Subcutaneous adipose tissue (tissue), 4 donors: ENCODE data around the gene ACTR1A. TPM values are rescaled to one million over a fixed set of nuclear protein-coding genes. Genes with fewer than 3 reads are reported as not detected.
A peak's percentile ranks its signal among the peaks of the same experiment; 100 is the strongest.

Experiments used
- CTCF ChIP-seq: fragments of 450-650 bp; IDR thresholded peaks from one replicate; pipeline ENCODE4 v1.5.1; 2016; ENCODE audit warnings: low read depth, mild to moderate bottlenecking, control low read depth, antibody characterized with exemption, moderate library complexity
- small RNA-seq: library from RNA; depleted of rRNA; stranded (forward); fragments of <200 nt; gene quantifications from one replicate; pipeline ENCODE3, GENCODE V24; 2016
- total RNA-seq, 4 donors: library from RNA; depleted of rRNA; stranded (reverse); fragments of >200 nt; gene quantifications; one replicate each; pipeline ENCODE4 v1.1.0, GENCODE V29; 2016

The ACTR1A gene
- total RNA-seq, 4 donors from 2014 or later, result 86.0 to 147 (median 88.3) TPM

DNA sequence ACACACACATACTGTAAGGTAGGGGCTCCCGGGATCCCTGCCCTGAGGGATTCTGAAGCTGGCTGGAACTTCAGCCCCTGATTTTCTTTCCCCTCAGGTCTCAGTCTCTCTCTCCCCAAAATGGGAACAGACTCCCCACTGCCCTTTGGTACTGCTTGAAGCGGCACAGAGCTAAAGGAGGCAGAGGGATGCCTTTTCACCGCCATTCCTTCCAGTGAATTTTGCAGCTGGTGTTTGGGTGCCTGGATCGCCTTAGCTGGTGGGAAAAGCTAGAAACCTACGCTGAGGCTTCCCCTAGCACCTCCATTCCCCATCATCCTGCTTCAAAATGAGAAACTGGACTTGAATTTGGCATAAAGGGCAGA, 67.4 kb downstream of the ACTR1A start:
- no peak for TF ChIP-seq CTCF

GRCh38 chr10:102434394-102435132, 67.9 kb downstream of the ACTR1A start:
- no peak for TF ChIP-seq CTCF

- TF ChIP-seq CTCF, result no peak
Measured at GRCh38 chr10:102433619-102434046, 68.9 kb downstream of the ACTR1A start.

GRCh38 chr10:102432162-102432950, 70.2 kb downstream of the ACTR1A start, which contains the start of gene CUEDC2:
TSS of gene CUEDC2 (minus strand) at chr10:102432574. CDS start at chr10:102425188, 7,386 bp downstream.
- TF ChIP-seq CTCF, result no peak

DNA sequence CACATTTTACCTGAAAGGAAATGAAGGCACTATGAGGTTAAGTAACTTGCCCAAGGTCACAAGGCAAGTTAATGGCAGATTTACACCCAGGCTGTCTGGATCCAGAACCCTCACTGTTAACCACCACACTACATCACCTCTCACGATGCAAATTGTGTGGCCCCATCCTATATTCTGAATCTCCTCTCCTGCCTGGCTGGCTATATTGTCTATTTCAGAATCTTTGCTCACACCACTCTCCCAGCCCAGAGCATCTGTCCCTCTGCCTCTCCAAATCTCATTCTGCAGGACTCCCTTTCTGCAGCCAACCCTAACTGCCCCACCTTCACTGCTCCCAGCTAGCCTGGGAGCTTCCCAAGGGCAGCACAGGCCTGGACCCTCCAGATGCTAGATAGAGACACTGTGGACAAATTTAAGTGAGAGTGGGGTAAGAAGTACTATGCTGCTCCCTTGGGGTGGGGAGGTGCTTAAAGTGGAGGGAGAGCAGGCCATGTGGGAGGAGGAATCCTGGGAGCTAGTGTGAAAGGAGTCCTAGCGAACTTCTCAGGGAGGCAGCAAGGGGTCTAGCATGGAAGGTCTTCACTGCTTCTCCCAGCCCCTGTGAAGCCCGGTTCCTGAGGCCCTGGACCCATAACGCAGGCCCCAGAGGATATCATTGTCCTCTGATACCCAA, 70.9 kb downstream of the ACTR1A start:
- no peak for TF ChIP-seq CTCF

GRCh38 chr10:102429468-102429867, 73.0 kb downstream of the ACTR1A start:
- TF ChIP-seq CTCF, result no peak

Small RNA genes lying within 50 kb of the gene (small RNA-seq; reads per million reads assigned to genes)
- 9,392 reads per million, percentile 100 among the genes with 10 or more reads in this experiment for gene MIR146B

Other genes with a start within 250 kb of the ACTR1A start
- gene NFKB2, start 107.0 kb downstream of the ACTR1A start, total RNA-seq, result 10 to 100 TPM in 3 of 4 donors, 1 to 10 TPM in 1; 7.7 to 20.3 (median 12.4) TPM
- 1 to 10 TPM in 1 of 4 donors, under 1 TPM in 3; 0.22 to 1.4 (median 0.54) TPM for gene PSD, start 83.9 kb downstream of the ACTR1A start, total RNA-seq
- gene FBXL15, start 81.9 kb downstream of the ACTR1A start, total RNA-seq, result 10 to 100 TPM in 3 of 4 donors, 1 to 10 TPM in 1; 8.0 to 31.3 (median 15.5) TPM
- 10 to 100 TPM; 24.0 to 50.9 (median 40.7) TPM for gene CUEDC2, start 70.1 kb downstream of the ACTR1A start, total RNA-seq
- not detected for gene C10orf95, start 51.2 kb downstream of the ACTR1A start, total RNA-seq
- 10 to 100 TPM in 1 of 4 donors, 1 to 10 TPM in 3; 5.5 to 13.3 (median 8.2) TPM for gene SUFU, start 1.3 kb upstream of the ACTR1A start, total RNA-seq
- 100 to 1,000 TPM in 2 of 4 donors, 10 to 100 TPM in 2; 76.3 to 261 (median 111) TPM for gene TRIM8, start 141.8 kb upstream of the ACTR1A start, total RNA-seq
- 1 to 10 TPM; 3.7 to 6.5 (median 5.7) TPM for gene ARL3, start 211.7 kb upstream of the ACTR1A start, total RNA-seq
- 1 to 10 TPM; 2.6 to 8.1 (median 4.4) TPM for gene SFXN2, start 211.9 kb upstream of the ACTR1A start, total RNA-seq
- gene WBP1L, start 241.2 kb upstream of the ACTR1A start, total RNA-seq, result 100 to 1,000 TPM in 3 of 4 donors, 10 to 100 TPM in 1; 92.8 to 185 (median 154) TPM